PFSK-1 (cell line): ENCODE measurements around the gene HYAL4.

Experiments
- FOXP2 ChIP-seq: optimal IDR thresholded peaks from 2 replicates; pipeline ENCODE3; 2011; ENCODE audit warnings: borderline replicate concordance, control low read depth, inconsistent platforms; ENCODE audit not compliant: insufficient read depth; ENCODE audit errors: extremely low read length, extremely low read depth
- POLR2AphosphoS5 ChIP-seq: IDR thresholded peaks from 2 replicates; pipeline ENCODE4 v1.6.1; 2012; ENCODE audit warnings: low read depth, mild to moderate bottlenecking, control low read depth, low read length, moderate library complexity
- SIN3A ChIP-seq: IDR thresholded peaks from 2 replicates; pipeline ENCODE4 v1.6.1; 2012; ENCODE audit warnings: mild to moderate bottlenecking, low read length, moderate library complexity, borderline replicate concordance; ENCODE audit not compliant: insufficient read depth
- TAF1 ChIP-seq: IDR thresholded peaks from 2 replicates; pipeline ENCODE4 v1.6.1; 2012; ENCODE audit warnings: low read length, control low read depth, borderline replicate concordance; ENCODE audit not compliant: insufficient read depth
- TF ChIP-seq, protein P1 (sequence below), 2 experiments: IDR thresholded peaks; 2 replicates each; pipeline versions ENCODE4 v1.6.1 to v1.8.0; 2011 to 2012; ENCODE audit warnings: low read depth in 2 of 2, low read length in 2 of 2, control low read depth in 1 of 2, inconsistent platforms in 1 of 2, mild to moderate bottlenecking in 1 of 2, moderate library complexity in 1 of 2; ENCODE audit not compliant: insufficient read depth in 1 of 2

HYAL4 gene

DNA sequence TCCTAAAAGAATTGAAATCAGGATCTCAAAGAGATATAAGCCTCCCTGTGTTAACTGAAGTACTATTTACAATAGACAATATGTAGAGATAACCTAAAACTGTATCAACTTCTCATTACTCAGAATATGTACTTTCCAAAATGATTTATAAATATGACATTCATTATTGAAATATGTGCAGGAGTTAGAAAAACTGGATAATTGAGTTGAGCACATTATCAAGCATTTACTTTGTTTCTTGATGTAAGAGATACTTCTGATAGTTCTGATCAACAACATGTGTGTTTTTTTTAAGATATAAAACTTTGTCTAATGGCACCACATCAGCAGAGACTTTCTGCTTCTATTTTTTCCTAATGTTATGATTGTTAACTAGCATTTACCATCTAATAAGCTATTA, 38.2 kb downstream of the HYAL4 start:
- TF ChIP-seq FOXP2 (no peak), TAF1 (no peak), POLR2AphosphoS5 (no peak), SIN3A (no peak)
- TF ChIP-seq, protein P1, sequence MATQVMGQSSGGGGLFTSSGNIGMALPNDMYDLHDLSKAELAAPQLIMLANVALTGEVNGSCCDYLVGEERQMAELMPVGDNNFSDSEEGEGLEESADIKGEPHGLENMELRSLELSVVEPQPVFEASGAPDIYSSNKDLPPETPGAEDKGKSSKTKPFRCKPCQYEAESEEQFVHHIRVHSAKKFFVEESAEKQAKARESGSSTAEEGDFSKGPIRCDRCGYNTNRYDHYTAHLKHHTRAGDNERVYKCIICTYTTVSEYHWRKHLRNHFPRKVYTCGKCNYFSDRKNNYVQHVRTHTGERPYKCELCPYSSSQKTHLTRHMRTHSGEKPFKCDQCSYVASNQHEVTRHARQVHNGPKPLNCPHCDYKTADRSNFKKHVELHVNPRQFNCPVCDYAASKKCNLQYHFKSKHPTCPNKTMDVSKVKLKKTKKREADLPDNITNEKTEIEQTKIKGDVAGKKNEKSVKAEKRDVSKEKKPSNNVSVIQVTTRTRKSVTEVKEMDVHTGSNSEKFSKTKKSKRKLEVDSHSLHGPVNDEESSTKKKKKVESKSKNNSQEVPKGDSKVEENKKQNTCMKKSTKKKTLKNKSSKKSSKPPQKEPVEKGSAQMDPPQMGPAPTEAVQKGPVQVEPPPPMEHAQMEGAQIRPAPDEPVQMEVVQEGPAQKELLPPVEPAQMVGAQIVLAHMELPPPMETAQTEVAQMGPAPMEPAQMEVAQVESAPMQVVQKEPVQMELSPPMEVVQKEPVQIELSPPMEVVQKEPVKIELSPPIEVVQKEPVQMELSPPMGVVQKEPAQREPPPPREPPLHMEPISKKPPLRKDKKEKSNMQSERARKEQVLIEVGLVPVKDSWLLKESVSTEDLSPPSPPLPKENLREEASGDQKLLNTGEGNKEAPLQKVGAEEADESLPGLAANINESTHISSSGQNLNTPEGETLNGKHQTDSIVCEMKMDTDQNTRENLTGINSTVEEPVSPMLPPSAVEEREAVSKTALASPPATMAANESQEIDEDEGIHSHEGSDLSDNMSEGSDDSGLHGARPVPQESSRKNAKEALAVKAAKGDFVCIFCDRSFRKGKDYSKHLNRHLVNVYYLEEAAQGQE (IDR thresholded peaks at IDR 0.05; ENCODE audit: insufficient read depth in 1 of 2, low read depth in 2 of 2, low read length in 2 of 2): no peak

DNA sequence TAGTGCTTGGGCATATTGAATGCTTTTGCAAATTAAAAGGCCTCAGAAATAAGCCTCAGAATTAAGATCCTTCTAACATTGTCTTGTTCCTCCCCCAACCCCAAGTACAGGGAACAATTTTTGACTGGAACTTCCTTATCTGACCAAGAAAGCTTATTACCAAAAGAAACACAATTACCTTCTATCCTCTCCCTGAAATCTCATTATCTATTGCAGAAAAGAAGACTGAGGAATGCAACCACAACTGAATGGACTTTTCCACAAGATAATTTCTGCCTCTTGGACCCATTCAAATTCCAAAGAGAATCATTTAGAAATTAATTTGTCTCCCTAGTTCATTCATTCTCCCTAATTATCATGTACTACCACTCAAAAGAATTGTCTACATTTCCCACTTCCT, 43.2 kb downstream of the HYAL4 start:
- TF ChIP-seq TAF1 (no peak), FOXP2 (no peak), SIN3A (no peak)
- TF ChIP-seq, protein P1 (IDR thresholded peaks at IDR 0.05; ENCODE audit: insufficient read depth in 1 of 2, low read depth in 2 of 2, low read length in 2 of 2): no peak

DNA sequence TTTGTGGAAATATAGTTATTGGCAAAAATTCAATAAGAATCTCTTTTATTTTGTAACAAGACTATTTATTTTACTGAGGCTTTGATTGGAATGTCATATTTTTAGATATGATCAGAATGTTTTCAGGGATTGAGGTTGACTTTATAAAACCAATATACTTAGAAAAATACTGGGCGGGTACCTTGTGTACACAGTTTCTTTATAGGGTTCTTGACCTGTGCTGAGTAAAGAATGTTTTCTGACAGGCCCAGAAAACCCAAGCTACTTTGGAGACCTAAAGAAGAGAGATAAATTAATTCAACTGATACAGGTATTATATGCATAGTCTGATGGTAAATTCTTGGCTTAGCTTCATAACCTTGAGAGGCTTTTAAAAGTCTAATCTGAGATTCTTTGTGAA, 56.1 kb downstream of the HYAL4 start:
- TF ChIP-seq TAF1 (no peak), FOXP2 (no peak)
- TF ChIP-seq, protein P1 (IDR thresholded peaks at IDR 0.05; ENCODE audit: insufficient read depth in 1 of 2, low read depth in 2 of 2, low read length in 2 of 2): no peak

DNA sequence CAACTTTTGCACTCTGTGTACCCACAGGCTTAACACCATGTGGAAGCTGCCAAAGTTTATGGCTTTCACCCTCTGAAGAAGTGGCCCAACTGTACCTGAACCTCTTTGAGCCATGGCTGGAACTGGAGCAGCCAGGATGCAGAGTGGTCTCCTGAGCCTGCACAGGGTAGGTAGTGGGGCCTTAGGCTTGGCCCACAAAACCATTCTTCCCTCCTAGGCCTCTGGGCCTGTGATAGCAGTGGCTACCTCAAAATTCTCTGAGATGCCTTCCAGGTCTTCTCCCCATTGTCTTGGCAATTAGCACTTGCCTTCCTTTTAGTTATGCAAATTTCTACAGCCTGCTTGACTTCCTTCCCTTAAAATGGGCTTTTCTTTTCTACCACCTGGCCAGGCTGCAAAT, 60.7 kb downstream of the HYAL4 start:
- TF ChIP-seq TAF1 (no peak), FOXP2 (no peak), POLR2AphosphoS5 (no peak), SIN3A (no peak)
- TF ChIP-seq, protein P1 (IDR thresholded peaks at IDR 0.05; ENCODE audit: insufficient read depth in 1 of 2, low read depth in 2 of 2, low read length in 2 of 2): no peak

DNA sequence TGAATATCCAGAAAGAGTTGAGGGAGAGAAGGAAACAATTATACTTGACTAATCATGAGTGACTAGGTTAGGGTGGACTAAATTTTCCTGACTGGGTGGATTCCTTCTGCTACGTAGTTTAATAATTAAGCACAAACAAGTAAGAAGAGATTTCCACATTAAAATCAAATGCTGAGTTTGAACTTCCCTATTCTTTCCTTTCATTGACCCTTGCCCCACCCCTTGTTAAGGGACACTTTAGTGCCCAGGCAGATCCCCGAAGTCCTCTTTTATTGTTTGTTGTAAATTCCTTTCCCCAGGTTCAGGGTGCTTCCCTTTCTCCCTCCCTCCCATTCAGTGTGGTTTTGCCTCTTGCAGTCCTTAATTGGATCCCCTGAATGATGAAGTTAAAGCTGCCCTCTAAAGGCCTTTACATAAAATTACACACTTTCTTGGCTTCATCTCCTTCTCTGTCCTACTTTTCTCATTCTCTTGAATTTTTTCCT, 71.3 kb downstream of the HYAL4 start:
- TF ChIP-seq FOXP2: no peak
- TF ChIP-seq POLR2AphosphoS5: no peak
- TF ChIP-seq SIN3A: no peak
- TF ChIP-seq TAF1: no peak
- TF ChIP-seq, protein P1 (IDR thresholded peaks at IDR 0.05; ENCODE audit: insufficient read depth in 1 of 2, low read depth in 2 of 2, low read length in 2 of 2): no peak
